22Rv1 (cell line): Measurements from ENCODE around the gene OXCT1.
A peak's percentile ranks its signal among the peaks of the same experiment; 100 is the strongest.

Source experiments
- H3K27ac ChIP-seq: fragments of 450-650 bp; 2 replicates; pipeline ENCODE4 v1.5.1; 2017
- CTCF ChIP-seq: fragments of 450-650 bp; IDR thresholded peaks from 2 replicates; pipeline ENCODE4 v1.5.1; 2017; ENCODE audit warnings: mild to moderate bottlenecking
- ZFX ChIP-seq: fragments of 450-650 bp; IDR thresholded peaks from 2 replicates; pipeline ENCODE4 v1.6.1; 2017; ENCODE audit warnings: antibody characterized with exemption, borderline replicate concordance

The OXCT1 gene

GRCh38 chr5:41793141-41793770, 77.0 kb downstream of the OXCT1 start:
- no peak for TF ChIP-seq ZFX
- no peak for TF ChIP-seq CTCF
- H3K27ac ChIP-seq = no peak overlapping the region

GRCh38 chr5:41790038-41790776, 80.0 kb downstream of the OXCT1 start:
- TF ChIP-seq ZFX (no peak), CTCF (no peak)
- peak overlapping the region; percentile 56 for H3K27ac ChIP-seq

GRCh38 chr5:41789434-41789833, 80.8 kb downstream of the OXCT1 start:
- TF ChIP-seq ZFX (no peak), CTCF (no peak)
- peak overlapping the region; percentile 56 for H3K27ac ChIP-seq

- peak overlapping the region; percentile 56 for H3K27ac ChIP-seq
- TF ChIP-seq CTCF = no peak
Observed at GRCh38 chr5:41788941-41789368, 81.3 kb downstream of the OXCT1 start.

GRCh38 chr5:41787265-41787664, 83.0 kb downstream of the OXCT1 start:
- TF ChIP-seq ZFX = no peak
- no peak for TF ChIP-seq CTCF
- no peak overlapping the region for H3K27ac ChIP-seq

GRCh38 chr5:41785061-41785460, 85.2 kb downstream of the OXCT1 start:
- TF ChIP-seq ZFX (no peak), CTCF (no peak)

GRCh38 chr5:41778410-41778809, 91.8 kb downstream of the OXCT1 start:
- H3K27ac ChIP-seq = no peak overlapping the region
- TF ChIP-seq ZFX = no peak
- TF ChIP-seq CTCF = no peak

More at GRCh38 chr5:41785061-41785460, 85.2 kb downstream of the OXCT1 start:
- H3K27ac ChIP-seq = no peak overlapping the region
